Body of pancreas (tissue), 4 donors: Measurements from ENCODE around the gene PLGLB1. TPM values are rescaled to one million over a fixed set of nuclear protein-coding genes. Genes with fewer than 3 reads are reported as not detected.
"Not testable (repeated sequence)": the region's sequence is repeated elsewhere in the genome, so short reads cannot be mapped to it uniquely, and the experiment has no call there.

Experiments
- ATAC-seq: fragments of 150-250 bp; one replicate; pipeline ENCODE4 v1.9.1; 2016
- DNase-seq, 4 donors: peaks; one replicate each; pipeline ENCODE4 v3.0.0-alpha.2; 2019
- H3K27ac ChIP-seq, 4 donors: fragments of 200-600 bp; sonication (generic); 1 replicate in 3 of 4; 2 replicates in 1 of 4; pipeline versions ENCODE4 v1.5.1 to v1.6.1; 2016 to 2019; ENCODE audit warnings: mild to moderate bottlenecking in 1 of 4, mixed read lengths in 1 of 4, moderate library complexity in 1 of 4
- H3K27me3 ChIP-seq, 2 donors: fragments of 200-600 bp; sonication (generic); one replicate each; pipeline ENCODE4 v1.6.0; 2016; ENCODE audit warnings: mild to moderate bottlenecking in 1 of 2
- H3K36me3 ChIP-seq, 2 donors: fragments of 200-600 bp; sonication (generic); replicated peaks in 1 of 2; 2 replicates each; pipeline ENCODE4 v1.5.1; 2016; ENCODE audit warnings: low read depth in 2 of 2; ENCODE audit not compliant: insufficient read depth in 1 of 2
- H3K4me1 ChIP-seq: fragments of 200-600 bp; sonication (generic); one replicate; pipeline ENCODE4 v1.6.0; 2016
- H3K4me3 ChIP-seq, 2 donors: fragments of 200-600 bp; sonication (generic); 1 replicate in 1 of 2; 2 replicates in 1 of 2; pipeline ENCODE4 v1.5.1; 2016 to 2019
- H3K9me3 ChIP-seq, 3 donors: fragments of 200-600 bp; sonication (generic); 1 replicate in 2 of 3; 2 replicates in 1 of 3; pipeline ENCODE4 v1.5.1; 2016
- WGBS, 2 donors: methylation state at CpG; one replicate each; pipeline ENCODE4 v1.1.5; 2017; 5-methylcytosine and 5-hydroxymethylcytosine counted together
- intact Hi-C: fragments of 100-400 bp; cut with DNase I; formaldehyde crosslinking; loops from one replicate; pipeline ENCODE4 v1.15.1; 2023
- total RNA-seq, 2 donors: library from RNA; depleted of rRNA; stranded (reverse); fragments of >200 nt; gene quantifications; one replicate each; pipeline ENCODE4 v1.1.0, GENCODE V29; 2016
- TF ChIP-seq, protein P1 (sequence below), 7 experiments: fragments of 450-650 bp in 4 of 7; fragments of 200-600 bp in 3 of 7; sonication (generic) in 3 of 7; IDR thresholded peaks; one replicate each; pipeline ENCODE4 v1.5.1; 2016 to 2019; ENCODE audit warnings: antibody characterized with exemption in 7 of 7

Gene PLGLB1
- total RNA-seq, result 1 to 10 TPM; 3.4 to 4.6 TPM

DNA sequence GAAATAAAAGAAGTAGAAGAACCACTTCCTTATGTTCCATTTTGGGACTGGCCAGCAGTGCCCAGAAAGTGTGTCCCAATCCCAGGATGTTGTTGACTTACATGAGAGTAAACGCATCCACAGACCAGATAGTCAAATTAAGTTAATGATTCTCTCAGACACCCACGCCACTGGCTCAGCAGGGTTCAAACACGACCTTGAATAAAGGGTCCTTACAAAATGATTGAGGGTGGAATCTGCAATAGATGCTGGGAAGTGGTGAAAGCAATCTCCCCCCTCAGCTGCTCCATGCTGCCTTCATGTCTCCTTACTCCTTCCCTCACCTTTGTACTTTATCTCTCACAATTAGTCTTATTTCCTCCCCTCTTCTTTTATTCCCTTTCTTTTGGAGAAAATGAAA, at the start of gene PLGLB1:
Gene PLGLB1 (minus strand): TSS at position 101 of the 400 bp plus-strand sequence. CDS start 61 bp downstream, at position 40.
- WGBS, 2 donors, result no CpG with 5 or more reads among the region's 3 CpGs
- intact Hi-C loops, H3K4me3 ChIP-seq, H3K27me3 ChIP-seq, H3K9me3 ChIP-seq, H3K27ac ChIP-seq, H3K36me3 ChIP-seq, DNase-seq, H3K4me1 ChIP-seq, ATAC-seq: not testable (repeated sequence)

DNA sequence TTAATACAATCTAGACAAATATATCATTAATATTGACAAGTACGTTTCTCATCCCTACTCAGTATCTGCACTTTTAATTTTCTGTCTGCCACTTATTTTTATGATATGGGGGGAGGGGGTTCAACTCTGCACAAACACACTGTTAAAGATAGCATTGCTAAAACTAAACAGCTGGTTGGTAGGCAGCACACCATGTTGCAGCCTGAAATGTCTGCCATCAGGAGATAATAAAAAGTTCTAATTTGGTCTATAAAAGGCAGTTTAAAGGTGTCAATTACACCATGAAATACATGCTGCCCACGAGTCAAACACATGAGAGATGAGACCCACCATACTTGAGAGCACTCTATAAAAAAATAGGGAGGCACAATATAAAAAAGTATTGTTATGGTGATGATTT, 42.7 kb upstream of the PLGLB1 start:
- DNase-seq, H3K27me3 ChIP-seq, H3K4me1 ChIP-seq, H3K9me3 ChIP-seq, ATAC-seq, H3K4me3 ChIP-seq, intact Hi-C loops, H3K36me3 ChIP-seq, H3K27ac ChIP-seq: not testable (repeated sequence)
- WGBS, 2 donors, result no CpG with 5 or more reads among the region's 2 CpGs

DNA sequence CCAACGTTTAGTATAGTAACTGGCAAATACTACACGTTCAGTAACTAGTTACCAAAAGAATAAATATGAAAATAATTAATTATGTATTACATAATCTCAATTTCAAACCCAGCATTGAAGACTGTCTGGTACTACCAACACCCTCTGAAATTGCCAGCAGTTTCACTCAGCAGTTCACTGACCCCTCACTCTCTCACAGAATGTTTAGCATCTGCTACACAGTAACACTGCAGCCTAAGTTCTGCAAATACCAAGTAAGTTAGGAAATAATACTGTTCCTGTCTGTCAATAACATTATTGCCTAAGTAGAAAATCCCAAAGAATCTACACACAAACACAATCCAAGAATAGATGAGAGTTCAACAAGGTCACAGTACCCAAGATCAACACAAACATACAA, 41.8 kb upstream of the PLGLB1 start:
- no CpG with 5 or more reads among the region's 2 CpGs for WGBS, 2 donors
- DNase-seq, H3K27me3 ChIP-seq, H3K27ac ChIP-seq, intact Hi-C loops, ATAC-seq, H3K9me3 ChIP-seq, H3K4me1 ChIP-seq, H3K36me3 ChIP-seq, H3K4me3 ChIP-seq: not testable (repeated sequence)

DNA sequence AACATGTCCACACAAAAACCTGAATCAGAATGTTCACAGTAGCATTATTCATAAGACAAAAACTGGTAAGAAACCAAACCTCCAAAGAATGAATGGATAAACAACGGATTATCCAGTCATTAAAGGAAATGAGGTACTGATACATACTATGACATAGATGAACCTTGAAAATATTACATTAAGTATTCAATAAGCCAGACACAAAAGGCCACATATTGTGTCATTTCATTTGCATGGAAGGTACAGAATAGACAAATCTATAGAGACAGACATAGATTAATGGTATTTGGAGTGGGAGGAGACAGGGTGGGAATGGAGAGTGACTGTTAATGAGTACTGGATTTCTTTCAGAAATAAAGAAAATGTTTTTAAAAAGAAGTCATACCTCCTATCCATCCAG, 39.9 kb upstream of the PLGLB1 start:
- H3K4me1 ChIP-seq, H3K4me3 ChIP-seq, ATAC-seq, intact Hi-C loops, H3K27ac ChIP-seq, H3K27me3 ChIP-seq, DNase-seq, H3K9me3 ChIP-seq, H3K36me3 ChIP-seq: not testable (repeated sequence)
- no CpG with 5 or more reads among the region's 1 CpG for WGBS, 2 donors

DNA sequence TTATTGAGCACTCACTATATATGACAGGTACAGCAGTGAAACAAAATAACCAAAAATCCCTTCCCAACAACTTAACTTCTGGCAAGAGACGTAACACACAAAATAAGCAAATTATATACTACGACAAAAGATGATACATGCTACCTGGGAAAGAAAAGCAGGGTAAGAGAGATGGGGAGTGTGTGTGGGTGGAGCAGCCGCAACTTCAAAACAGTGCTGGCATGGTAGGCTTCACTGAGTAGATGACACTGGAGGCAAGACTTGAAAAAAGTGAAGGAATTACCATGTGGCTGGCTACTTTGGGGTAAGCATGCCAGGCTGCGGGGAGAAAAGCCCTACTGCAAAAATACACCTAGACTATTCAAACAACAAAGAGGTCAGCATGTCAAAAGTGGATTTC, 36.0 kb upstream of the PLGLB1 start:
- intact Hi-C loops, H3K4me3 ChIP-seq, H3K9me3 ChIP-seq, H3K36me3 ChIP-seq, ATAC-seq, H3K27me3 ChIP-seq, H3K4me1 ChIP-seq, DNase-seq, H3K27ac ChIP-seq: not testable (repeated sequence)
- WGBS, 2 donors, result 100% methylated on average over 3 of the region's 4 CpGs

DNA sequence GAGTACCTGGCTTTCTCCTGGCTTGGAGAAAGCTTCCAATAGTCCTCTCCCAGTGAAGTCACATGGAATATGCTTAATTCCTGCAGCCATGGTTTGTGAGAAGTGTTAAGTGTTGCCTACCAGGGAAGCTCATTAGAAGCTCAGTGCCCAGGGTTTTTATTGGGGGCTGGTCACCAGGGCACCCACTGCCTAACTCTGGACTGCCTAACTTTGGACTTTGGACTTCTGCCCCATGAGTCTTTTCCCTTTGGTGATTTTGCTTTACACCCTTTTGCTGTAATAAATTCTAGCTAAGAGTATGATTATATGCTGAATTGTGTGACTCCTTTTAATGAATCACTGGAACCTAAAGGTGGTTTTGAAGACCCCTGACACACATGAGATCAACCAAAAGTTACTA, 35.2 kb upstream of the PLGLB1 start:
- ATAC-seq, result peak; percentile 21
- H3K36me3 ChIP-seq, intact Hi-C loops, H3K4me1 ChIP-seq, DNase-seq, H3K27ac ChIP-seq, H3K9me3 ChIP-seq, H3K4me3 ChIP-seq, H3K27me3 ChIP-seq: not testable (repeated sequence)

DNA sequence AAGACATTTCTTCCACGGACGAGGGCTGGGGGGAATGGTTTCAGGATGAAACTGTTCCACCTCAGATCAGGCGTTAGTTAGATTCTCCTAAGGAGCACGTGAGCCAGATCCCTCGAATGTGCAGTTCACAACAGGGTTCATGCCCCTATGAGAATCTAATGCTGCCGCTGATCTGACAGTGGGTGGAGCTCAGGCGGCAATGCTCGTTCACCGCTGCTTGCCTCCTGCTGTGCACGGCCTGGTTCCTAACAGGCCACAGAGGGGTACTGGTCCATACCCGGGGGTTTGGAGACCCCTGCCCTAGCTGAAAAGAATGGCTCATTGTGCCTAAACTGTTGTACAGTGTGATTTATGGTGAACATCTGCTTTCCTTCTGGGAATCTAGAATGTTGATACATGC, 34.8 kb upstream of the PLGLB1 start:
- H3K36me3 ChIP-seq, DNase-seq, intact Hi-C loops, H3K4me3 ChIP-seq, H3K27ac ChIP-seq, H3K27me3 ChIP-seq, H3K4me1 ChIP-seq, ATAC-seq, H3K9me3 ChIP-seq: not testable (repeated sequence)
- no CpG with 5 or more reads among the region's 11 CpGs for WGBS, 2 donors

DNA sequence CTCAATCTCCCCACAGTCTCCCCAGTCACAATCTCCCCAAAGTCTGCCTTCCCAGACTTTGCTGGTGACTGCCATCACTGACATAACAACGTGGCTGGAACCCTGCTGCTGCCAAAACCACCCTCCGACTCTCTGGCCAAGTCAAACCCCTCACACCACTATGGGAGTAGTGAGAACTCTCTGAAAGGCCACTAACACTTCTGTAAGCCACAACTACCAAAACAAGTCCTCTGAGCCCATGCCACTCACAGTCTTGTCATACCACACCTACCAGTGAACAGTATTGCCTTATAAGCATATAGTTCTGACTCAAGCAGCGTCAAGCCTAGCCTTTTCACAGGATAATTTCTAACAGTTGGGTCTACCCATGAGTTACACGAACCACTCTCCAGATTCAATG, 32.7 kb upstream of the PLGLB1 start:
- H3K27ac ChIP-seq, H3K9me3 ChIP-seq, H3K27me3 ChIP-seq, H3K4me3 ChIP-seq, H3K36me3 ChIP-seq, ATAC-seq, H3K4me1 ChIP-seq, intact Hi-C loops, DNase-seq: not testable (repeated sequence)
- WGBS, 2 donors, result 100% methylated on average over 1 of the region's 4 CpGs; no CpG with 5 or more reads in 1 of the 2 donors

DNA sequence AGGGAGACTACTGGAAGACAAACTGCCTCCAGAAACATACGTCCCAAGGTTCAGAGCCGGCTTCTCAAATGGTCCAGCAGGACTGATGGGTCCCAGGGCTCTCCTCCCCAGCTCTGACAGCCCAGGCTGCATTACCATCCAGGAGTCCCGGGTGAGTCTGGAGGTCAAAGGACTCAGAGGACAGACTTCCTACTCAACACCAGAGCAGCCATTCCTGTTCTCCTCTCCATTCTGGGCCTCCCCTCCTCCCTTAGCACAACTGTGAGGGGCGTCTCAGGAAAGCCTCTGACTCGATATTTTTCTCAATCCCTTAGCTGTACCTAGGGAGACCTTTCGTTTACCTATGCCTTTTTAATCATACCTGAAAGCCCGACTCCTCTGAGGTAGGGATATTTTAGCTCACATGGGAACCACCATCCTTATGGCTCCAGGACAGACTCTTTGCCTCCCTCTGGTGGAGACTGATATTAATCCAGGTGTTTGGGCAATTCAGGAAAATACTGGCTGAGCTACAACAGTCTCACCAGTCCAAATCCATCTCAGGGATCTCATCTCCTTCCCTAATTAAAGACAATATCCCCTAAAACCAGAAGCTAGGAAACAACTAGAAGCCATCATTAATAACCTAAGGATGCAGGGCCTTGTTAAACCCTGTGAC, 19.8 kb upstream of the PLGLB1 start:
- TF ChIP-seq, protein P1, sequence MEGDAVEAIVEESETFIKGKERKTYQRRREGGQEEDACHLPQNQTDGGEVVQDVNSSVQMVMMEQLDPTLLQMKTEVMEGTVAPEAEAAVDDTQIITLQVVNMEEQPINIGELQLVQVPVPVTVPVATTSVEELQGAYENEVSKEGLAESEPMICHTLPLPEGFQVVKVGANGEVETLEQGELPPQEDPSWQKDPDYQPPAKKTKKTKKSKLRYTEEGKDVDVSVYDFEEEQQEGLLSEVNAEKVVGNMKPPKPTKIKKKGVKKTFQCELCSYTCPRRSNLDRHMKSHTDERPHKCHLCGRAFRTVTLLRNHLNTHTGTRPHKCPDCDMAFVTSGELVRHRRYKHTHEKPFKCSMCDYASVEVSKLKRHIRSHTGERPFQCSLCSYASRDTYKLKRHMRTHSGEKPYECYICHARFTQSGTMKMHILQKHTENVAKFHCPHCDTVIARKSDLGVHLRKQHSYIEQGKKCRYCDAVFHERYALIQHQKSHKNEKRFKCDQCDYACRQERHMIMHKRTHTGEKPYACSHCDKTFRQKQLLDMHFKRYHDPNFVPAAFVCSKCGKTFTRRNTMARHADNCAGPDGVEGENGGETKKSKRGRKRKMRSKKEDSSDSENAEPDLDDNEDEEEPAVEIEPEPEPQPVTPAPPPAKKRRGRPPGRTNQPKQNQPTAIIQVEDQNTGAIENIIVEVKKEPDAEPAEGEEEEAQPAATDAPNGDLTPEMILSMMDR (IDR thresholded peaks at IDR 0.05), result peak in 2 of 7 experiments; percentile 26 to 35
- H3K27ac ChIP-seq, H3K36me3 ChIP-seq, H3K4me3 ChIP-seq, H3K27me3 ChIP-seq, H3K9me3 ChIP-seq, intact Hi-C loops, H3K4me1 ChIP-seq: not testable (repeated sequence)
- no CpG with 5 or more reads among the region's 7 CpGs for WGBS, 2 donors
- ATAC-seq (peak; percentile 87), DNase-seq (peak in 3 of 4 donors; percentile 19 to 51 (median 35))

DNA sequence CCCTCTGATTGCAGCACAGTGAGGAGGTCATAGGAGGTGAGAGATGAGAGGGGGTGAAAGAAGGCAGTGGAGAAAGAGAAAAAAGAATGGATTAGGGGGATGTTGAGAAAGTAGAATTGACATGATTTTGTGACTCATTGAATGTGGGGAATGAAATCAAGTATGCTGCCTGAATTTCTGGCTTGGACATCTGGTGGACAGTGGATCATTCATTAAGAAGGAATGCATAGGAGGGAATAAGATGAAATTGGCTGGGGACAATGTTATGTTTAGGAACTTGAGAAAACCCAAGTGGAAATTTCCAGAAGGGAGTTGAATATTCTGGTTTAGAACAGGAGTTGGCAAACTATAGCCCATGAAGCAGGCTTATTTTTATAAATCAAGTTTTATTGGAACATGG, 7.0 kb upstream of the PLGLB1 start:
- DNase-seq, intact Hi-C loops, H3K36me3 ChIP-seq, H3K27ac ChIP-seq, H3K9me3 ChIP-seq, H3K27me3 ChIP-seq, ATAC-seq, H3K4me3 ChIP-seq, H3K4me1 ChIP-seq: not testable (repeated sequence)

DNA sequence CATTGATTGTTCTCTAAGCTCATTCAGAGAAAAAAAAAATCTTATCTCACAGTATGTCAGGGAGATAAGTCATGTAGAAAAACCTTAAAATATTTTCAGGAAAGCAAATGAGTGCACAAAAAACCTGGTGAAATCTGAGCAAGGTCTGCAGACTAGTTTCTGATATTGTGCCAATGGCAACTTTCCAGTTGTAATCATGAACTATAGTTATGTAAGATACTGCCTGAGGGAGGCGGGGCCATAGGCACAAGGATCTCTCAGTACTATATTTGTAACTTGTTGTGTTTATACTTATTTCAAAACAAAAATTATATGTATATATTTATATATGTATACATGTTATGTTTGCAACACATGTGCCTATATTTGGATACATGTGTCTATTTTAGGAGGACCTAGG, 5.2 kb upstream of the PLGLB1 start:
- DNase-seq, H3K9me3 ChIP-seq, H3K4me1 ChIP-seq, intact Hi-C loops, H3K27ac ChIP-seq, H3K27me3 ChIP-seq, H3K36me3 ChIP-seq, H3K4me3 ChIP-seq: not testable (repeated sequence)
- peak; percentile 94 for ATAC-seq
- WGBS, 2 donors, result no CpG with 5 or more reads among the region's 1 CpG
